Medulla oblongata (tissue), 1 donor: ENCODE results near the gene ZNF554.

Source experiments
- DNase-seq: peaks from one replicate; pipeline ENCODE4 v3.0.0-alpha.2; 2015; ENCODE audit errors: extremely low spot score

Gene ZNF554

GRCh38 chr19:2827840-2828489 lies 8.3 kb downstream of the ZNF554 start:
- no peak for DNase-seq

- no peak for DNase-seq
Observed at GRCh38 chr19:2834294-2834871, 14.7 kb downstream of the ZNF554 start.

- no peak for DNase-seq
Observed at GRCh38 chr19:2837430-2837829, 17.8 kb downstream of the ZNF554 start.

- peak; percentile 99 for DNase-seq
Observed at GRCh38 chr19:2840794-2841791, 21.4 kb downstream of the ZNF554 start, which contains the start of gene ZNF555. ZNF555 (plus strand) TSS chr19:2841475; CDS start chr19:2841573, 98 bp downstream.

- no peak for DNase-seq
Observed at GRCh38 chr19:2841855-2842574, 22.3 kb downstream of the ZNF554 start.

- no peak for DNase-seq
Observed at GRCh38 chr19:2845107-2845506, 25.4 kb downstream of the ZNF554 start.

- DNase-seq, result no peak
Observed at GRCh38 chr19:2846180-2846894, 26.7 kb downstream of the ZNF554 start.

GRCh38 chr19:2847507-2847906 lies 27.8 kb downstream of the ZNF554 start:
- no peak for DNase-seq

GRCh38 chr19:2848616-2849015 lies 28.9 kb downstream of the ZNF554 start:
- DNase-seq, result no peak

GRCh38 chr19:2850256-2850925 lies 30.7 kb downstream of the ZNF554 start:
- DNase-seq, result no peak

GRCh38 chr19:2852598-2852997 lies 32.9 kb downstream of the ZNF554 start:
- no peak for DNase-seq

GRCh38 chr19:2853015-2853606 lies 33.4 kb downstream of the ZNF554 start:
- DNase-seq, result no peak

- no peak for DNase-seq
Observed at GRCh38 chr19:2854849-2855248, 35.2 kb downstream of the ZNF554 start.

GRCh38 chr19:2856457-2857050 lies 36.9 kb downstream of the ZNF554 start:
- no peak for DNase-seq

- no peak for DNase-seq
Observed at GRCh38 chr19:2858864-2859263, 39.2 kb downstream of the ZNF554 start.

GRCh38 chr19:2863816-2864215 lies 44.1 kb downstream of the ZNF554 start:
- DNase-seq, result no peak

GRCh38 chr19:2865334-2866100 lies 45.8 kb downstream of the ZNF554 start:
- no peak for DNase-seq

GRCh38 chr19:2866495-2867024 lies 46.9 kb downstream of the ZNF554 start:
- DNase-seq, result no peak
